ENCODE results near the gene SNCA.

DNA sequence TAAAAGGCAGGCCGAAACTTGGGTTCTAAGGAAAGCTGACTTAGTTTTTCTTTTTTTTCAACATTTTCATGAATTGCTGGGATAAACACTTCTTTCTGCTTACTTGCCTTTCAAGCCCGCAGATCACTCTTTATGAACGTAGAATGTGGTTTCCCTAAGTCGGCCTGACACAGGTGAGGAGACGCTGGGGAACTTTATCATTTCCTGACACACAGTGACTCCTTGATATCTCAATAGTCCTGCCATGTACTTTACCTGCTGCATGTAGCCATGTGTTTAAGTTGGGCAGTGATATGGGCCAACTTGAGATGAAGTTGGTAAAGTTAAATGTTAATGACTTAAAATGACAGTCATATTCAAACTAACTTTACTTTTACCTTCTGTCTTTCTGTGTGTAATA, 26.6 kb upstream of the SNCA start:
- TF ChIP-seq, protein P1, sequence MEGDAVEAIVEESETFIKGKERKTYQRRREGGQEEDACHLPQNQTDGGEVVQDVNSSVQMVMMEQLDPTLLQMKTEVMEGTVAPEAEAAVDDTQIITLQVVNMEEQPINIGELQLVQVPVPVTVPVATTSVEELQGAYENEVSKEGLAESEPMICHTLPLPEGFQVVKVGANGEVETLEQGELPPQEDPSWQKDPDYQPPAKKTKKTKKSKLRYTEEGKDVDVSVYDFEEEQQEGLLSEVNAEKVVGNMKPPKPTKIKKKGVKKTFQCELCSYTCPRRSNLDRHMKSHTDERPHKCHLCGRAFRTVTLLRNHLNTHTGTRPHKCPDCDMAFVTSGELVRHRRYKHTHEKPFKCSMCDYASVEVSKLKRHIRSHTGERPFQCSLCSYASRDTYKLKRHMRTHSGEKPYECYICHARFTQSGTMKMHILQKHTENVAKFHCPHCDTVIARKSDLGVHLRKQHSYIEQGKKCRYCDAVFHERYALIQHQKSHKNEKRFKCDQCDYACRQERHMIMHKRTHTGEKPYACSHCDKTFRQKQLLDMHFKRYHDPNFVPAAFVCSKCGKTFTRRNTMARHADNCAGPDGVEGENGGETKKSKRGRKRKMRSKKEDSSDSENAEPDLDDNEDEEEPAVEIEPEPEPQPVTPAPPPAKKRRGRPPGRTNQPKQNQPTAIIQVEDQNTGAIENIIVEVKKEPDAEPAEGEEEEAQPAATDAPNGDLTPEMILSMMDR (IDR thresholded peaks at IDR 0.05) = no peak
- TF ChIP-seq POLR2A (IDR thresholded peaks at IDR 0.05) = no peak
